Colonic mucosa (tissue), 4 donors: ENCODE results near the gene PAPPA. TPM values are rescaled to one million over a fixed set of nuclear protein-coding genes. Genes with fewer than 3 reads are reported as not detected.

Experiments
- DNase-seq: peaks from one replicate; pipeline ENCODE4 v3.0.0-alpha.2; 2020
- H3K27ac ChIP-seq: fragments of 200-600 bp; one replicate; pipeline ENCODE4 v1.8.0; 2021
- H3K27me3 ChIP-seq: fragments of 200-600 bp; one replicate; pipeline ENCODE4 v1.8.0; 2021
- H3K36me3 ChIP-seq: fragments of 200-600 bp; one replicate; pipeline ENCODE4 v1.8.0; 2021
- H3K4me1 ChIP-seq: fragments of 200-600 bp; one replicate; pipeline ENCODE4 v1.8.0; 2021; ENCODE audit warnings: mild to moderate bottlenecking
- H3K4me3 ChIP-seq: fragments of 200-600 bp; one replicate; pipeline ENCODE4 v1.8.0; 2021
- H3K9ac ChIP-seq, 2 donors: one replicate each; pipeline ENCODE4 v1.7.0; 2013; ENCODE audit warnings: control low read depth in 2 of 2, low read depth in 2 of 2, low read length in 2 of 2
- H3K9me3 ChIP-seq: fragments of 200-600 bp; one replicate; pipeline ENCODE4 v1.8.0; 2021
- intact Hi-C: fragments of 100-400 bp; cut with DNase I; formaldehyde crosslinking; loops from one replicate; pipeline ENCODE4 v1.14.1; 2022
- total RNA-seq, 2 donors: library from RNA; stranded (reverse); fragmentation: NEBNext Ultra II Directional in 1 of 2; extraction: Animal tissue kit (Norgen Biotek cat#: 25700) in 1 of 2; gene quantifications; one replicate each; pipeline ENCODE4 v1.2.1, GENCODE V29; 2021
- TF ChIP-seq, protein P1 (sequence below): fragments of 200-600 bp; IDR thresholded peaks from one replicate; pipeline ENCODE4 v1.8.0; 2022; ENCODE audit warnings: antibody characterized with exemption, mild to moderate bottlenecking
- donor health status: healthy.
- donor health status: DM: no; HTN: no; CAD: no.
- donor health status: DM: no; HTN: no; CAD: no.

Gene PAPPA
- total RNA-seq, 2 donors from 2014 or later = 0.99 to 1.2 TPM

- Histone ChIP-seq H3K27me3 (no peaks in the 10 kb centered on the region), H3K9ac (no peak overlapping the region), H3K36me3 (no peaks in the 10 kb centered on the region), H3K9me3 (no peaks in the 10 kb centered on the region), H3K4me1 (no peaks in the 10 kb centered on the region), H3K27ac (no peak overlapping the region), H3K4me3 (no peak overlapping the region)
- intact Hi-C loops = no loop called here
- no peak for DNase-seq
- TF ChIP-seq, protein P1, sequence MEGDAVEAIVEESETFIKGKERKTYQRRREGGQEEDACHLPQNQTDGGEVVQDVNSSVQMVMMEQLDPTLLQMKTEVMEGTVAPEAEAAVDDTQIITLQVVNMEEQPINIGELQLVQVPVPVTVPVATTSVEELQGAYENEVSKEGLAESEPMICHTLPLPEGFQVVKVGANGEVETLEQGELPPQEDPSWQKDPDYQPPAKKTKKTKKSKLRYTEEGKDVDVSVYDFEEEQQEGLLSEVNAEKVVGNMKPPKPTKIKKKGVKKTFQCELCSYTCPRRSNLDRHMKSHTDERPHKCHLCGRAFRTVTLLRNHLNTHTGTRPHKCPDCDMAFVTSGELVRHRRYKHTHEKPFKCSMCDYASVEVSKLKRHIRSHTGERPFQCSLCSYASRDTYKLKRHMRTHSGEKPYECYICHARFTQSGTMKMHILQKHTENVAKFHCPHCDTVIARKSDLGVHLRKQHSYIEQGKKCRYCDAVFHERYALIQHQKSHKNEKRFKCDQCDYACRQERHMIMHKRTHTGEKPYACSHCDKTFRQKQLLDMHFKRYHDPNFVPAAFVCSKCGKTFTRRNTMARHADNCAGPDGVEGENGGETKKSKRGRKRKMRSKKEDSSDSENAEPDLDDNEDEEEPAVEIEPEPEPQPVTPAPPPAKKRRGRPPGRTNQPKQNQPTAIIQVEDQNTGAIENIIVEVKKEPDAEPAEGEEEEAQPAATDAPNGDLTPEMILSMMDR = no peak
Measured at GRCh38 chr9:116387934-116388698, 234.5 kb downstream of the PAPPA start.

- Histone ChIP-seq H3K27ac (no peak overlapping the region), H3K9me3 (no peaks in the 10 kb centered on the region), H3K27me3 (no peaks in the 10 kb centered on the region), H3K36me3 (no peaks in the 10 kb centered on the region), H3K4me3 (no peak overlapping the region), H3K4me1 (no peaks in the 10 kb centered on the region), H3K9ac (no peak overlapping the region)
- DNase-seq = no peak
- TF ChIP-seq, protein P1 = no peak
- intact Hi-C loops = no loop called here
Measured at GRCh38 chr9:116389541-116390302, 236.1 kb downstream of the PAPPA start.

- Histone ChIP-seq H3K27ac (no peak overlapping the region), H3K36me3 (no peaks in the 10 kb centered on the region), H3K27me3 (no peaks in the 10 kb centered on the region), H3K4me1 (no peaks in the 10 kb centered on the region), H3K9me3 (no peaks in the 10 kb centered on the region), H3K9ac (no peak overlapping the region), H3K4me3 (no peak overlapping the region)
- DNase-seq = no peak
- intact Hi-C loops = no loop called here
- TF ChIP-seq, protein P1 = no peak
Measured at GRCh38 chr9:116390303-116391228, 237.0 kb downstream of the PAPPA start.

DNA sequence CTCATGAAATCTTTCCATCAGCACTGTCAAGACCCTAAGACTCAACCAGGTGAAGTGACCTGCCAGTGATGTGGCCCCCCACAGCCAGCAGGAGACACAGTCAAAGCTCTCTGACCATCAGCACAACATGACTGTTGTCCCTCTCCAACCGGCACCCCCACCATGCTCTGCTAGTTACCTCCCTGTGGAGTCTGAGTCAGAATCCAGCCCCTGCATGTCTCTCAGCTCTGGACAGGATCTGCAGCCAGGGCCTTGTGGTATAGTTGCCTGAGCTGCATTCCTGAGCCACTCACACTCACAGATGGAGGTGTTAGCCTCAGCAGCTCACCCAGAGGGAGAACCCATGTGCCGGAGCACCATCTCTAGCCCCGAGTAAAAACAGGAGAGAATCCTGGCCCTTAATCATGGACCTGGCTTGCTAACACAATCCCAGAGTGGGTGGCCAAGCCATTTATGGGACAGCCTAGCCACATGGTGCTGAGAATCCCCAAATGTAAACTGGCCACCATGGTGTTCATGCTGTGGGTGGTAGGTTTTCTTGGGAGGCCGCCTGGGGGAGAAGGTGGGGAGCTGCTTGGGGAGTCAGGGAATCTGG is 237.8 kb downstream of the PAPPA start:
- no peak overlapping the region for H3K9ac ChIP-seq
- H3K36me3 ChIP-seq = no peaks in the 10 kb centered on the region
- TF ChIP-seq, protein P1 = no peak

DNA sequence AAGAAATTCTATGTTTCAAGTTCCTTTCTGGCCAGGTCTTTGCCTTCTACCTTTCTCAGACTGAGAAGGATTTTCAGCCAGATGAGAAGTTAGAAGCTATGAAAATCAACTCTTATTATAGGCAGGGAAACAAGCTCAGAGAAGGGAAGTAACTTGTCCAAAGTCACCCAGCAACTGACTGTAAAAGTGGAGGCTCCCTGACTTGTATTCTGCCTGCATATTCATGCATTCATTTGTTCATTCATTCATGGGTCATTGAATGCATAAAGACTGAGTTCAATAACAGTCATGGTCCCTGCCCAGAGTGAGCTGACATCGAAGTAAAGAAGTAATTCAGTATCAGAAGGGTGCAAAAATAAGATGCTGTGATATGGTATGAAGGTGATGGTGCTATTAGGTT is 239.6 kb downstream of the PAPPA start:
- TF ChIP-seq, protein P1 = no peak
- no peak overlapping the region for H3K27ac ChIP-seq
- intact Hi-C loops = no loop called here

More for the DNA sequence above, 237.8 kb downstream of the PAPPA start:
- H3K9me3 ChIP-seq = no peaks in the 10 kb centered on the region
- intact Hi-C loops = no loop called here
- no peak overlapping the region for H3K4me3 ChIP-seq
- H3K27me3 ChIP-seq = no peaks in the 10 kb centered on the region
- no peak for DNase-seq
- H3K27ac ChIP-seq = no peak overlapping the region
- no peaks in the 10 kb centered on the region for H3K4me1 ChIP-seq

More for the DNA sequence above, 239.6 kb downstream of the PAPPA start:
- H3K9me3 ChIP-seq = no peaks in the 10 kb centered on the region
- no peak for DNase-seq
- H3K27me3 ChIP-seq = no peaks in the 10 kb centered on the region
- H3K4me3 ChIP-seq = no peak overlapping the region
- no peaks in the 10 kb centered on the region for H3K36me3 ChIP-seq
- no peaks in the 10 kb centered on the region for H3K4me1 ChIP-seq
- H3K9ac ChIP-seq = no peak overlapping the region
